NAMALWA (cell line): ENCODE measurements around the gene SDR42E1.

Source experiments
- DNase-seq: peaks from one replicate; pipeline ENCODE4 v3.0.0-alpha.2; 2015; ENCODE audit warnings: low spot score

The SDR42E1 gene

GRCh38 chr16:82011199-82011641, at the start of gene SDR42E1:
SDR42E1 (minus strand) TSS chr16:82011470; CDS start chr16:82000858, 10,612 bp downstream.
- no peak for DNase-seq

GRCh38 chr16:82059983-82060421, 48.7 kb upstream of the SDR42E1 start:
- DNase-seq = no peak

GRCh38 chr16:82059161-82059982, 48.1 kb upstream of the SDR42E1 start:
- DNase-seq = no peak

GRCh38 chr16:82056550-82056896, 45.3 kb upstream of the SDR42E1 start:
- no peak for DNase-seq

- DNase-seq = no peak
Measured at GRCh38 chr16:82055728-82056549, 44.7 kb upstream of the SDR42E1 start.

GRCh38 chr16:82055117-82055516, 43.8 kb upstream of the SDR42E1 start:
- DNase-seq = no peak

- DNase-seq = no peak
Measured at GRCh38 chr16:82051656-82052055, 40.4 kb upstream of the SDR42E1 start.

GRCh38 chr16:82050909-82051357, 39.7 kb upstream of the SDR42E1 start:
- no peak for DNase-seq

- DNase-seq = no peak
Measured at GRCh38 chr16:82050506-82050905, 39.2 kb upstream of the SDR42E1 start.

GRCh38 chr16:82049484-82049883, 38.2 kb upstream of the SDR42E1 start:
- DNase-seq = no peak

GRCh38 chr16:82047787-82048186, 36.5 kb upstream of the SDR42E1 start:
- DNase-seq = no peak

- DNase-seq = no peak
Measured at GRCh38 chr16:82047374-82047773, 36.1 kb upstream of the SDR42E1 start.

- DNase-seq = no peak
Measured at GRCh38 chr16:82046941-82047340, 35.7 kb upstream of the SDR42E1 start.

GRCh38 chr16:82046541-82046940, 35.3 kb upstream of the SDR42E1 start:
- DNase-seq = no peak

- no peak for DNase-seq
Measured at GRCh38 chr16:82045465-82045864, 34.2 kb upstream of the SDR42E1 start.

- no peak for DNase-seq
Measured at GRCh38 chr16:82044585-82044911, 33.3 kb upstream of the SDR42E1 start.

- no peak for DNase-seq
Measured at GRCh38 chr16:82043680-82044584, 32.7 kb upstream of the SDR42E1 start.

- no peak for DNase-seq
Measured at GRCh38 chr16:82042846-82043245, 31.6 kb upstream of the SDR42E1 start.

GRCh38 chr16:82042144-82042543, 30.9 kb upstream of the SDR42E1 start:
- DNase-seq = no peak

- no peak for DNase-seq
Measured at GRCh38 chr16:82041542-82041941, 30.3 kb upstream of the SDR42E1 start.

GRCh38 chr16:82040296-82040695, 29.0 kb upstream of the SDR42E1 start:
- no peak for DNase-seq

- DNase-seq = no peak
Measured at GRCh38 chr16:82037666-82038065, 26.4 kb upstream of the SDR42E1 start.
